BJ (cell line): Measurements from ENCODE around the gene PPIB. TPM values are rescaled to one million over a fixed set of nuclear protein-coding genes. Genes with fewer than 3 reads are reported as not detected.

Source experiments
- CTCF ChIA-PET: fragments of 350-600 bp; formaldehyde crosslinking; extraction: SDS; loops from one replicate; lab custom pipeline; 2021; ENCODE audit warnings: antibody characterized with exemption, inconsistent platforms; lab: Yijun Ruan, JAX
- POLR2A ChIA-PET: fragments of 300-600 bp; sonication (Branson Sonifier 250); formaldehyde crosslinking; extraction: SDS; loops from one replicate; lab custom pipeline; 2021; ENCODE audit warnings: antibody characterized with exemption; lab: Charles Lee
- DNase-seq: peaks from one replicate; pipeline ENCODE4 v3.0.0-alpha.2; 2011; ENCODE audit warnings: low read depth
- H3K27me3 ChIP-seq: 2 replicates; pipeline ENCODE4 v1.6.0; 2011; ENCODE audit warnings: low read length; ENCODE audit not compliant: control insufficient read depth, insufficient read depth
- H3K36me3 ChIP-seq: 2 replicates; pipeline ENCODE4 v1.5.1; 2011; ENCODE audit warnings: low read length; ENCODE audit not compliant: control insufficient read depth, insufficient read depth
- H3K4me3 ChIP-seq: 2 replicates; pipeline ENCODE4 v1.5.1; 2011; ENCODE audit warnings: low read depth, mild to moderate bottlenecking, control low read depth, low read length
- polyA plus RNA-seq: library from polyadenylated mRNA; depleted of rRNA; stranded (reverse); fragments of >200 nt; gene quantifications from 2 replicates; pipeline ENCODE4 v1.2.3, GENCODE V29; 2011
- TF ChIP-seq, protein P1 (sequence below): IDR thresholded peaks from 2 replicates; pipeline ENCODE4 v1.5.1; 2011; ENCODE audit warnings: low read depth, mild to moderate bottlenecking, control low read depth, inconsistent platforms, low read length, moderate library complexity; ENCODE audit not compliant: insufficient read depth

PPIB gene
- polyA plus RNA-seq, 1 experiment, result 1,794 TPM

DNA sequence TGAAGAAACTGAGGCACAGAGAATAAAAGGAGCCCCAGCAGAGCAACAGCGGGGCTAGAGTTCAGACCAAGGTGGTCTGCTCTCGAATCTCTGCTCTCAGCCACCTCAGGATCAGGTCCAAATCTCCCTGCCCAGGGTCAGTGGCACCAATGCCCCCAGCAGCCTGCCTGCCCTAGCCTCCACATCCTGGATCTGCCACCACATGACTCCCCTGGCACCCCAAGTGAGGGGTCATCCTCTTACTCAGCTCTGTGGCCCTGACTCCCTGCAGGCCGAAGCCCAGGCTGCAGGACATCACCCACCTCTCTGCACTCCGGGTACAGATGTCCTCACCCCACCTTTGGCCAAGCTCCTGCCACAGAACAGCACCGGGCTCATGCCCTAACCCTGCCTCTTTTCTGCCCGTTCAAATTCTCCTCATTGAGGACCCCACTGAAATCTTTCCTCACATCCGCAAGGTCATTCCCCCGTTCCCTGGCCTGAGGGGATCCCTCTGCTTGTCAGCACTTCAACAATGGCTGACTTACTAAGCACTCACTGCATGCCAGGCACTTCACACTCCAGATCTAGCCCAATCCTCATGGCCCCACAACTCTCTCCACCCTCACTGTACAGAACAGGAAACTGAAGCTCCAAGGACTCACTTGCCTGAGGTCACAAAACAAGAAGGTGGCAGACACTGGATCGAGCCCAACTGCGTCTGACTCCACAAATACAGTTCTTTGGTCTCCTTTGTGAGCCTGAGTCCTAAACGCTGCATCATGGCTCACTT, 4.3 kb downstream of the PPIB start:
- peaks cover 43% of the 10 kb centered on the region for H3K36me3 ChIP-seq
- POLR2A ChIA-PET, result no interaction called here
- no peaks in the 10 kb centered on the region for H3K27me3 ChIP-seq
- DNase-seq, result no peak
- TF ChIP-seq, protein P1, sequence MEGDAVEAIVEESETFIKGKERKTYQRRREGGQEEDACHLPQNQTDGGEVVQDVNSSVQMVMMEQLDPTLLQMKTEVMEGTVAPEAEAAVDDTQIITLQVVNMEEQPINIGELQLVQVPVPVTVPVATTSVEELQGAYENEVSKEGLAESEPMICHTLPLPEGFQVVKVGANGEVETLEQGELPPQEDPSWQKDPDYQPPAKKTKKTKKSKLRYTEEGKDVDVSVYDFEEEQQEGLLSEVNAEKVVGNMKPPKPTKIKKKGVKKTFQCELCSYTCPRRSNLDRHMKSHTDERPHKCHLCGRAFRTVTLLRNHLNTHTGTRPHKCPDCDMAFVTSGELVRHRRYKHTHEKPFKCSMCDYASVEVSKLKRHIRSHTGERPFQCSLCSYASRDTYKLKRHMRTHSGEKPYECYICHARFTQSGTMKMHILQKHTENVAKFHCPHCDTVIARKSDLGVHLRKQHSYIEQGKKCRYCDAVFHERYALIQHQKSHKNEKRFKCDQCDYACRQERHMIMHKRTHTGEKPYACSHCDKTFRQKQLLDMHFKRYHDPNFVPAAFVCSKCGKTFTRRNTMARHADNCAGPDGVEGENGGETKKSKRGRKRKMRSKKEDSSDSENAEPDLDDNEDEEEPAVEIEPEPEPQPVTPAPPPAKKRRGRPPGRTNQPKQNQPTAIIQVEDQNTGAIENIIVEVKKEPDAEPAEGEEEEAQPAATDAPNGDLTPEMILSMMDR, result no peak
- no peak overlapping the region for H3K4me3 ChIP-seq
- CTCF ChIA-PET, result no interaction called here

DNA sequence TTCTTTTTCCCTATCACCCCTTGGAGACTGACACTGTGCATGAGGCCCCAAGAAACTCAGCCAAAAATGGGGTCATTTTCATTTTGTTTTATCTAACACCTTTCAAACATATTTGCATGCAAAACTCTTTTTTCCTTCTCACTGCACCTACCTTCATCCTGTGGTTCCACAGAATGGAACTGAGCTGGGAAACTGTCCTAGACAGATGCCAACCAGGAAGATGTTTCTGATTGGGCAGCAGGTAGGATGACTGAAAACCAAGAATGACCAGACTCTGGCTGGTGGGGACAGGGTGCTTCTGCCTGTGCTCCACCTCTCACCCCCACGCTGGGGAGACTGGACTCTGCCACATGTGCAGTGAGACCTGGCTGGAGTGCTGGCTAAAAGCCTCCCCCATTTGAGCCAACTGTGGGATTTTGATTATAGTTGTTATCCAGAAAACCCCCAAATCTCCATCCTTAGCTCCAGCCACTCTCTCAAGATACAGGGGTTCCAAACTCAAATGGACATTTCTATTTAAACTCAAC, 5.2 kb downstream of the PPIB start:
- Histone ChIP-seq H3K36me3 (peaks cover 43% of the 10 kb centered on the region), H3K27me3 (peaks cover 2% of the 10 kb centered on the region), H3K4me3 (no peak overlapping the region)
- no peak for DNase-seq
- POLR2A ChIA-PET, result no interaction called here
- TF ChIP-seq, protein P1, result no peak
- CTCF ChIA-PET, result interaction anchor here (0.6 kb wide), 1 partner anchor 10 kb away, joined by 3 read pairs; no protein-coding TSS in a partner anchor

DNA sequence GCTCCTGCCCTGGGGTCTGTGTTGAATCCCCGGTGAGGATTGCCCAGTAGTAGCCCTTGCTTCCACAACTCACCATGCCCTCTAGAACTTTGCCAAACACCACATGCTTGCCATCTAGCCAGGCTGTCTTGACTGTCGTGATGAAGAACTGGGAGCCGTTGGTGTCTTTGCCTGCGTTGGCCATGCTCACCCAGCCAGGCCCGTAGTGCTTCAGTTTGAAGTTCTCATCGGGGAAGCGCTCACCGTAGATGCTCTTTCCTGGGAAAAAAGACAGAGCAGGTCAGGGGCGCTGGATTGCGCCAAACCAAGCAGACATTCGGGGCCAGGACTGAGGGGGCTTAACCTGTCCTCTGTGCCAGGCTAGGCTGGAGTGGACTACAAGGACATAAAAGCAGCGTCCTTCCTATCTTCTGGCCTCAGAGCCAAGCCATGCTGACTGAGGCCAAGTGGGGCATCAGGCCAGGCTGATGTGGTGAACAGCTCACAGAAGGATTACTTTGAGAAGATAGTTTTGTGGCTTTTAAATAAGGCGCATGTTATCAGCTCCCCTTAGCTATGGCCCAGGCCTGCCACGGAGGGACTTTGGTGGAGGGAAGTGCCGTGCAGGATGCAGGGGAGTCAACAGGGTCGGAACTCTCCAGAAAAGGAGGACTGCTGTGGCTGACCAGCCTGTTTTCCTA, 6.0 kb downstream of the PPIB start:
- H3K4me3 ChIP-seq, result no peak overlapping the region
- peaks cover 43% of the 10 kb centered on the region for H3K36me3 ChIP-seq
- H3K27me3 ChIP-seq, result peaks cover 5% of the 10 kb centered on the region
- ChIA-PET CTCF (interaction anchor here (0.6 kb wide), 2 partner anchors 9 to 452 kb away, joined by 3 to 6 read pairs; no protein-coding TSS in a partner anchor), POLR2A (no interaction called here)
- TF ChIP-seq, protein P1, result no peak
- no peak for DNase-seq

DNA sequence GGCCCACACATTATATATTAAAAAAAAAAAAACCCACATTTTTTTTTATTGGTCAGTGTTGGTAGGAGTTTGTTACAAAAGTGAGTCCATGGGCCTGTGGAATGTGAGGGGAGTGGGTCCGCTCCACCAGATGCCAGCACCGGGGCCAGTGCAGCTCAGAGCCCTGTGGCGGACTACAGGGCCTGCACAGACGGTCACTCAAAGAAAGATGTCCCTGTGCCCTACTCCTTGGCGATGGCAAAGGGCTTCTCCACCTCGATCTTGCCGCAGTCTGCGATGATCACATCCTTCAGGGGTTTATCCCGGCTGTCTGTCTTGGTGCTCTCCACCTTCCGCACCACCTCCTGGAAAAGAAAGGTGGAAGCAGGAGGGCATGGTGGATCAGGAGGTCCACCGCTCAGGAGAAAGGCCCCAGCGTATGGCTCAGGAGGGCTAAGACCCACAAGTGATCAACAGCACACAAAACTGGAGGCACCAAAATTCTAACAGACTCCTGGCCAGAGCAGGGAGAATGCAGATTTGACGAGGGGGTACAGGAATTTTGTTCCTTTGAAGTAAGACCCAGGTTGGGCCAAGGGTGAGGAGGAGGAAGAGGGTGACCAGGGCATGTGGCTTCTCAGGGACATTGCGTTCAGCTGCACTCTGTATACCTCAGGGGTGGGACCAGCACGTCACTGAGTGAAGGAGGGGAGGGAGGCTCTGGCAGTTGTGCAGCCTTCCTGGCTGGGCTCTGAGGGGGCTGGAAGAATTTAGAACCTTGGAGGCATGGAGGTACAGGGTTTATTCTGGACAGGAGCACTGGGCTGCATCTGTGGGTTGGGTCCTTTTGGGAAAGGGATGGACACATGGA, 6.8 kb downstream of the PPIB start:
- CTCF ChIA-PET, result interaction anchor here (0.7 to 0.8 kb wide), 2 partner anchors 29 to 63 kb away, joined by 3 to 4 read pairs; partner anchors contain the start of gene CIAO2A
- Histone ChIP-seq H3K27me3 (peaks cover 5% of the 10 kb centered on the region), H3K36me3 (peaks cover 43% of the 10 kb centered on the region), H3K4me3 (no peak overlapping the region)
- TF ChIP-seq, protein P1, result no peak
- POLR2A ChIA-PET, result no interaction called here
- DNase-seq, result no peak
